Panc1 (cell line): ENCODE measurements around the gene TEKT2. TPM values are rescaled to one million over a fixed set of nuclear protein-coding genes. Genes with fewer than 3 reads are reported as not detected.

Source experiments
- ATAC-seq: fragments of 200-7000 bp; cut with Tn5 transposase; 2 replicates; pipeline ENCODE4 v1.9.1; 2020; ENCODE audit warnings: mild to moderate bottlenecking, moderate library complexity
- BruUV-seq: library from RNA; stranded (reverse); fragments of 400-500 nt; replicated peaks from 2 replicates; lab custom pipeline; 2021; lab: Mats Ljungman, UMichigan
- CTCF ChIA-PET: fragments of 300-600 bp; sonication (Branson Sonifier 250); formaldehyde crosslinking; loops from one replicate; lab custom pipeline; 2022; ENCODE audit warnings: antibody characterized with exemption; lab: Charles Lee
- POLR2A ChIA-PET: fragments of 300-600 bp; sonication (Branson Sonifier 250); formaldehyde crosslinking; loops from one replicate; lab custom pipeline; 2022; ENCODE audit warnings: antibody characterized with exemption; lab: Charles Lee
- DNase-seq: peaks from one replicate; pipeline ENCODE4 v3.0.0-alpha.2; 2010; ENCODE audit warnings: low read depth, low spot score
- H3K27ac ChIP-seq: 2 replicates; pipeline ENCODE4 v1.5.1; 2011; ENCODE audit warnings: mild to moderate bottlenecking, low read length, inconsistent platforms
- H3K27me3 ChIP-seq: fragments of 200-500 bp; sonication (Bioruptor generic); 2 replicates; pipeline ENCODE4 v1.6.0; 2014; ENCODE audit warnings: low read length, inconsistent platforms; ENCODE audit not compliant: control insufficient read depth, insufficient read depth
- H3K36me3 ChIP-seq: fragments of 200-500 bp; sonication (Bioruptor generic); 2 replicates; pipeline ENCODE4 v1.5.1; 2014; ENCODE audit warnings: inconsistent platforms, mild to moderate bottlenecking, low read length, moderate library complexity; ENCODE audit not compliant: control insufficient read depth, insufficient read depth
- H3K4me1 ChIP-seq: 2 replicates; pipeline ENCODE4 v1.5.1; 2011; ENCODE audit warnings: inconsistent platforms, mild to moderate bottlenecking, low read length, moderate library complexity; ENCODE audit not compliant: control insufficient read depth, insufficient read depth
- H3K4me3 ChIP-seq, 2 experiments: 2 replicates each; pipeline ENCODE4 v1.5.1; 2011 to 2012; ENCODE audit warnings: low read depth in 2 of 2, low read length in 2 of 2, mild to moderate bottlenecking in 2 of 2, inconsistent platforms in 1 of 2, moderate library complexity in 1 of 2
- H3K9me3 ChIP-seq: fragments of 200-500 bp; sonication (Bioruptor generic); 2 replicates; pipeline ENCODE4 v1.5.1; 2014; ENCODE audit warnings: low read depth, mild to moderate bottlenecking, inconsistent platforms, low read length, moderate library complexity; ENCODE audit not compliant: control insufficient read depth, insufficient read depth
- CTCF ChIP-seq: fragments of 450-650 bp; IDR thresholded peaks from 2 replicates; pipeline ENCODE4 v1.5.1; 2017; ENCODE audit warnings: mild to moderate bottlenecking
- POLR2AphosphoS5 ChIP-seq: IDR thresholded peaks from 2 replicates; pipeline ENCODE4 v1.6.1; 2012; ENCODE audit warnings: mild to moderate bottlenecking, low read depth, low read length, moderate library complexity
- SIN3A ChIP-seq: IDR thresholded peaks from 2 replicates; pipeline ENCODE4 v1.6.1; 2012; ENCODE audit warnings: low read depth, mild to moderate bottlenecking, low read length, moderate library complexity, borderline replicate concordance; ENCODE audit not compliant: insufficient read depth
- TCF7L2 ChIP-seq: IDR thresholded peaks from 2 replicates; pipeline ENCODE4 v1.6.1; 2011; ENCODE audit warnings: mild to moderate bottlenecking, low read depth, low read length, inconsistent platforms
- in situ Hi-C: cut with HindIII; loops from 2 replicates; pipeline ENCODE4 v1.10.0; 2016; ENCODE audit warnings: low sequenced_read_pairs, low pct_unique_long_range_greater_than_20kb
- intact Hi-C: fragments of 100-400 bp; cut with micrococcal nuclease; formaldehyde crosslinking; loops from one replicate; pipeline ENCODE4 v1.10.0; 2022; ENCODE audit not compliant: unreplicated experiment
- total RNA-seq: library from RNA; stranded (reverse); gene quantifications from one replicate; pipeline ENCODE4 v1.2.1, GENCODE V29; 2021; ENCODE audit not compliant: unreplicated experiment
- TF ChIP-seq, protein P1 (sequence below), 2 experiments: IDR thresholded peaks; 2 replicates each; pipeline ENCODE4 v1.6.1; 2011 to 2012; ENCODE audit warnings: low read depth in 2 of 2, control low read depth in 1 of 2, low read length in 1 of 2, mild to moderate bottlenecking in 1 of 2, moderate library complexity in 1 of 2; ENCODE audit not compliant: insufficient read depth in 1 of 2

The TEKT2 gene
- total RNA-seq, 1 experiment from 2014 or later: 0.23 TPM

DNA sequence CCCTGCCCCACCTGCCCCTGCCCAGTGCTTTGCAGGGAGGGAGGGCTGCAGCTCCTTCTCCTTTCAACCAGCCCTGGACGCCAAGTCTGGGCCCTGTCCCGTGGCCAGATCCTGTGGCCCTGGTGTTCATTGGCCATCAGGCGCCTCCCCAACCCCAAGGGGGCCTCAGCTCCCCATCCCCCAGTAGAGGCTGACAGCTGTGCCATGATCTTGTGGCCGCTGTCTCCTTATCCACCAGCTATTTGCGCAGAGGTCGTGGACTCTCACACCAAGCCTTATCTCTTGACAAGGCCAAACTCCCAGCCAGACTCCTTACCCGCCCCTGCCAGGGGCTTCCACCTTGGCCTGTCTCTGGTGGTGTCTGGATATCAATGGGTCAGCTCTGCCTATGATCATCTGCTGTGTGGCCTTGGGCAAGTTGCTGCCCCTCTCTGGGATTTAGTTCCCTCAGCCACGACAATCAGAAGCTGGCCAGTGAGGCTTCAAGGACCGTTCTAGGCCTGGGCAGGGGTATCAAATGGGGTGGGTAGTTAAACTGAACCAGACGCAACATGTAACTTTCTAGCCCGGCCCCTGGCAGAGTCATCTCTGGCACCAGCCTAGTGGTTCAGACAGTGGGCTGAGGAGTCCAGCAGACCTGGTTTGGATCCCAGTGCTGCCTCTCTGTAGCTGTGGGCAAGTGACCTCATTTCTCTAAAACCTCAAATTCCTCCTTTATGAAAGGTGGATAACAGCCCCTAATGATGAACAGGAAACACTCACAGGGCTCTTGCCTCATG lies 44.4 kb downstream of the TEKT2 start:
- intact Hi-C loops (no loop called here), in situ Hi-C loops (no loop called here)
- no peak for ATAC-seq
- H3K27me3 ChIP-seq: peaks cover 2% of the 10 kb centered on the region; the same call in 1 of the 2 replicates
- ChIA-PET CTCF (interaction anchor here (0.6 to 0.7 kb wide), 3 partner anchors 18 to 696 kb away, joined by 3 to 7 read pairs (median 6); no protein-coding TSS in a partner anchor), POLR2A (interaction anchor here (0.7 kb wide), 1 partner anchor 64 kb away, joined by 8 read pairs; no protein-coding TSS in a partner anchor)
- H3K27ac ChIP-seq: no peak overlapping the region
- no TSS peak for BruUV-seq
- DNase-seq: no peak
- H3K4me3 ChIP-seq: no peak overlapping the region
- 0 out of 2 replicates have a peak, but pooled peaks cover 6% of the 10 kb centered on the region for H3K4me1 ChIP-seq
- TF ChIP-seq POLR2AphosphoS5 (no peak), TCF7L2 (no peak), CTCF (no peak), SIN3A (no peak)
- TF ChIP-seq, protein P1, sequence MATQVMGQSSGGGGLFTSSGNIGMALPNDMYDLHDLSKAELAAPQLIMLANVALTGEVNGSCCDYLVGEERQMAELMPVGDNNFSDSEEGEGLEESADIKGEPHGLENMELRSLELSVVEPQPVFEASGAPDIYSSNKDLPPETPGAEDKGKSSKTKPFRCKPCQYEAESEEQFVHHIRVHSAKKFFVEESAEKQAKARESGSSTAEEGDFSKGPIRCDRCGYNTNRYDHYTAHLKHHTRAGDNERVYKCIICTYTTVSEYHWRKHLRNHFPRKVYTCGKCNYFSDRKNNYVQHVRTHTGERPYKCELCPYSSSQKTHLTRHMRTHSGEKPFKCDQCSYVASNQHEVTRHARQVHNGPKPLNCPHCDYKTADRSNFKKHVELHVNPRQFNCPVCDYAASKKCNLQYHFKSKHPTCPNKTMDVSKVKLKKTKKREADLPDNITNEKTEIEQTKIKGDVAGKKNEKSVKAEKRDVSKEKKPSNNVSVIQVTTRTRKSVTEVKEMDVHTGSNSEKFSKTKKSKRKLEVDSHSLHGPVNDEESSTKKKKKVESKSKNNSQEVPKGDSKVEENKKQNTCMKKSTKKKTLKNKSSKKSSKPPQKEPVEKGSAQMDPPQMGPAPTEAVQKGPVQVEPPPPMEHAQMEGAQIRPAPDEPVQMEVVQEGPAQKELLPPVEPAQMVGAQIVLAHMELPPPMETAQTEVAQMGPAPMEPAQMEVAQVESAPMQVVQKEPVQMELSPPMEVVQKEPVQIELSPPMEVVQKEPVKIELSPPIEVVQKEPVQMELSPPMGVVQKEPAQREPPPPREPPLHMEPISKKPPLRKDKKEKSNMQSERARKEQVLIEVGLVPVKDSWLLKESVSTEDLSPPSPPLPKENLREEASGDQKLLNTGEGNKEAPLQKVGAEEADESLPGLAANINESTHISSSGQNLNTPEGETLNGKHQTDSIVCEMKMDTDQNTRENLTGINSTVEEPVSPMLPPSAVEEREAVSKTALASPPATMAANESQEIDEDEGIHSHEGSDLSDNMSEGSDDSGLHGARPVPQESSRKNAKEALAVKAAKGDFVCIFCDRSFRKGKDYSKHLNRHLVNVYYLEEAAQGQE (IDR thresholded peaks at IDR 0.05; ENCODE audit: insufficient read depth in 1 of 2, low read depth in 2 of 2, low read length in 1 of 2): no peak
- H3K9me3 ChIP-seq: no peaks in the 10 kb centered on the region
- H3K36me3 ChIP-seq: no peaks in the 10 kb centered on the region

GRCh38 chr1:36128905-36129206 lies 45.0 kb downstream of the TEKT2 start:
- no peaks in the 10 kb centered on the region for H3K9me3 ChIP-seq
- no peaks in the 10 kb centered on the region for H3K36me3 ChIP-seq
- intact Hi-C loops: no loop called here
- TF ChIP-seq SIN3A: no peak
- H3K27me3 ChIP-seq: peaks cover 2% of the 10 kb centered on the region; the same call in 1 of the 2 replicates
- peaks cover 9% of the 10 kb centered on the region; the same call in 1 of the 2 replicates for H3K4me1 ChIP-seq
- no peak for DNase-seq
- ChIA-PET CTCF (interaction anchor here (0.6 to 0.7 kb wide), 2 partner anchors 403 to 695 kb away, joined by 3 to 7 read pairs; no protein-coding TSS in a partner anchor), POLR2A (interaction anchor here (0.7 kb wide), 1 partner anchor 63 kb away, joined by 8 read pairs; no protein-coding TSS in a partner anchor)
- no TSS peak for BruUV-seq
- H3K4me3 ChIP-seq: no peak overlapping the region
- no peak overlapping the region for H3K27ac ChIP-seq
- in situ Hi-C loops: no loop called here
- ATAC-seq: no peak

- no TSS peak for BruUV-seq
- Histone ChIP-seq H3K4me1 (peaks cover 3% of the 10 kb centered on the region; the same call in 1 of the 2 replicates), H3K4me3 (no peak overlapping the region), H3K9me3 (no peaks in the 10 kb centered on the region), H3K36me3 (peaks cover 3% of the 10 kb centered on the region; the same call in 1 of the 2 replicates), H3K27me3 (no peaks in the 10 kb centered on the region), H3K27ac (no peak overlapping the region)
- DNase-seq (no peak), ATAC-seq (no peak)
- ChIA-PET POLR2A (no interaction called here), CTCF (interaction anchor here (0.8 to 1.3 kb wide), 3 partner anchors 30 to 64 kb away, joined by 3 to 4 read pairs (median 3); no protein-coding TSS in a partner anchor)
- no peak for TF ChIP-seq TCF7L2
- no peak for TF ChIP-seq SIN3A
- TF ChIP-seq, protein P1 (IDR thresholded peaks at IDR 0.05; ENCODE audit: insufficient read depth in 1 of 2, low read depth in 2 of 2, low read length in 1 of 2): no peak
- no peak for TF ChIP-seq POLR2AphosphoS5
- TF ChIP-seq CTCF: no peak
- intact Hi-C loops: no loop called here
- in situ Hi-C loops: no loop called here
Measured at GRCh38 chr1:36132029-36132428, 48.1 kb downstream of the TEKT2 start.
